Measurements from ENCODE around the gene C1R.

Gene C1R

DNA sequence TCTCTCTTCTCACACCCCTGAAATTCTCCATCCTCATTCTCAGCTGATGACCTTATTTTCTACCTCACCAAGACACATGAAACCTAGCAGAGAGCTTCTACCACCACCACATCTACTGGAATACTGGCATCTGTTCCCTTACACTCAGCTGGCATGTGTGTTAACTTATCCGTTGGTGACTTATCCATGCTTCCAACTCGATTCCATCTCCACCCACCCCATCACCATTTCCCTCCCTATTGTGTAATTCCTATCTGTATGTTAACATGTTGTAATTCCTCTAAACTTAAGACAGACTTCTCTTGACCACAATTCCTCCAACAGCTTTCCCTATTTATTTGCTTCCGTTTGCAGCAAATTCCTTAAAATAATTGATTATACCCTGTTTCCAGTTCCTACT is 16.3 kb downstream of the C1R start:
- Histone ChIP-seq H3K36me3 (ENCODE audit: insufficient read depth, low read length) (no peaks in the 10 kb centered on the region), H3K9me2 (replicated peaks; ENCODE audit: low read depth, low read length) (no peaks in the 10 kb centered on the region), H3K27me3 (ENCODE audit: insufficient read depth, low read length, poor library complexity, severe bottlenecking) (no peaks in the 10 kb centered on the region), H3K4me1 (ENCODE audit: insufficient read depth, low read length, poor library complexity, severe bottlenecking) (peaks cover 8% of the 10 kb centered on the region), H3K79me2 (ENCODE audit: insufficient read depth, low read length) (no peaks in the 10 kb centered on the region), H3K9me3 (ENCODE audit: insufficient read depth, low read depth, low read length) (no peaks in the 10 kb centered on the region), H3F3A (ENCODE audit: low read depth) (no peaks in the 10 kb centered on the region), H4K20me1 (ENCODE audit: insufficient read depth, low read length, poor library complexity, severe bottlenecking) (no peaks in the 10 kb centered on the region), H3K9ac (ENCODE audit: low read depth, low read length, poor library complexity, severe bottlenecking) (no peak overlapping the region), H2AFZ (ENCODE audit: low read length) (peak overlapping the region; percentile 48; the same call in 1 of the 2 replicates), H3K4me3 (ENCODE audit: low read length, poor library complexity, severe bottlenecking) (no peak overlapping the region), H3K4me2 (ENCODE audit: low read depth, low read length, poor library complexity, severe bottlenecking) (no peak overlapping the region)
- TF ChIP-seq, protein P1, sequence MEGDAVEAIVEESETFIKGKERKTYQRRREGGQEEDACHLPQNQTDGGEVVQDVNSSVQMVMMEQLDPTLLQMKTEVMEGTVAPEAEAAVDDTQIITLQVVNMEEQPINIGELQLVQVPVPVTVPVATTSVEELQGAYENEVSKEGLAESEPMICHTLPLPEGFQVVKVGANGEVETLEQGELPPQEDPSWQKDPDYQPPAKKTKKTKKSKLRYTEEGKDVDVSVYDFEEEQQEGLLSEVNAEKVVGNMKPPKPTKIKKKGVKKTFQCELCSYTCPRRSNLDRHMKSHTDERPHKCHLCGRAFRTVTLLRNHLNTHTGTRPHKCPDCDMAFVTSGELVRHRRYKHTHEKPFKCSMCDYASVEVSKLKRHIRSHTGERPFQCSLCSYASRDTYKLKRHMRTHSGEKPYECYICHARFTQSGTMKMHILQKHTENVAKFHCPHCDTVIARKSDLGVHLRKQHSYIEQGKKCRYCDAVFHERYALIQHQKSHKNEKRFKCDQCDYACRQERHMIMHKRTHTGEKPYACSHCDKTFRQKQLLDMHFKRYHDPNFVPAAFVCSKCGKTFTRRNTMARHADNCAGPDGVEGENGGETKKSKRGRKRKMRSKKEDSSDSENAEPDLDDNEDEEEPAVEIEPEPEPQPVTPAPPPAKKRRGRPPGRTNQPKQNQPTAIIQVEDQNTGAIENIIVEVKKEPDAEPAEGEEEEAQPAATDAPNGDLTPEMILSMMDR (conservative IDR thresholded peaks at IDR 0.05; ENCODE audit: low read length): no peak
- no peak for TF ChIP-seq EZH2phosphoT487 (IDR thresholded peaks at IDR 0.05; ENCODE audit: borderline replicate concordance)

DNA sequence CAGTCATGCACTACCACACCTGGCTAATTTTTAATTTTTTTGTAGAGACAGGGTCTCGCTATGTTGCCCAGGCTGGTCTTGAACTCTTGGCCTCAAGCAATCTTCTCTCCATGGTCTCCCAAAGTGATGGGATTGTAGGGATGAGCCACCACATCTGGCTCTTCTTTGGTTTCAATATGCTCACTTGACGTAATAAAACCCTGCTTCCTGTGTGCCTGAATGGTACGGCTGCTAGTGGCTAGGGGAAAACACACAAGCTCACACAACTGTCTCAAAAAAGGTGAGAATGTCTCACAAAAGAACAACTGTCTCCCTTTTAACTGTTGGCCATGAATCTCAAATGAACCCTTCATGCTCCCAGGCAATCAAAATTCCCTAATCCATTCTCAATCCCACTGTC is 16.7 kb downstream of the C1R start:
- Histone ChIP-seq H3K36me3 (ENCODE audit: insufficient read depth, low read length) (no peaks in the 10 kb centered on the region), H3K4me2 (ENCODE audit: low read depth, low read length, poor library complexity, severe bottlenecking) (no peak overlapping the region), H3K27me3 (ENCODE audit: insufficient read depth, low read length, poor library complexity, severe bottlenecking) (no peaks in the 10 kb centered on the region), H4K20me1 (ENCODE audit: insufficient read depth, low read length, poor library complexity, severe bottlenecking) (no peaks in the 10 kb centered on the region), H3K9me2 (replicated peaks; ENCODE audit: low read depth, low read length) (no peaks in the 10 kb centered on the region), H3K79me2 (ENCODE audit: insufficient read depth, low read length) (no peaks in the 10 kb centered on the region), H3K9ac (ENCODE audit: low read depth, low read length, poor library complexity, severe bottlenecking) (no peak overlapping the region), H3K9me3 (ENCODE audit: insufficient read depth, low read depth, low read length) (no peaks in the 10 kb centered on the region), H3K4me3 (ENCODE audit: low read length, poor library complexity, severe bottlenecking) (no peak overlapping the region), H3F3A (ENCODE audit: low read depth) (no peaks in the 10 kb centered on the region), H2AFZ (ENCODE audit: low read length) (peak overlapping the region; percentile 48; the same call in 1 of the 2 replicates), H3K4me1 (ENCODE audit: insufficient read depth, low read length, poor library complexity, severe bottlenecking) (peaks cover 8% of the 10 kb centered on the region)
- no peak for TF ChIP-seq EZH2phosphoT487 (IDR thresholded peaks at IDR 0.05; ENCODE audit: borderline replicate concordance)
- TF ChIP-seq, protein P1 (conservative IDR thresholded peaks at IDR 0.05; ENCODE audit: low read length): no peak

DNA sequence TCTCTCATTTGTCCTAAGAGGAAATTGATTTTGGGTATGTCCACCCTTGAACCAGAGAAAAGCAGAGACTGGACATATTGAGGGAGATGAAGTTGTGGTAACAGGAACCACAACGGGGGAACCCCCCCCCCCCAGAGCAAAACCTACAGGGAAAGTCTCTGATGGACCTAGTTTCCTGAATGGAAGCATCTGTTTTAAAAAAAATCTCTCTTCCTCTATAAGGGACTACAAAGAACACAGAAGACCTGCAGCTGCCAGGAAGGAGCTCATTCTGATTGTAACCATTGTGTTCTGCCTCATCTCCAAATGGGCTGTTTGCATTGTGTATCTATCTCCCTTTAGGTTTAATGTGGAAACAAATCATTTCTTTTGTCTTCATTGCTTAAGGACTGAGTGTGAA is 18.3 kb downstream of the C1R start:
- Histone ChIP-seq H3K9me3 (ENCODE audit: insufficient read depth, low read depth, low read length) (no peaks in the 10 kb centered on the region), H3K4me2 (ENCODE audit: low read depth, low read length, poor library complexity, severe bottlenecking) (no peak overlapping the region), H3K9me2 (replicated peaks; ENCODE audit: low read depth, low read length) (no peaks in the 10 kb centered on the region), H4K20me1 (ENCODE audit: insufficient read depth, low read length, poor library complexity, severe bottlenecking) (no peaks in the 10 kb centered on the region), H3K4me1 (ENCODE audit: insufficient read depth, low read length, poor library complexity, severe bottlenecking) (peaks cover 8% of the 10 kb centered on the region), H3F3A (ENCODE audit: low read depth) (no peaks in the 10 kb centered on the region), H3K9ac (ENCODE audit: low read depth, low read length, poor library complexity, severe bottlenecking) (no peak overlapping the region), H3K27me3 (ENCODE audit: insufficient read depth, low read length, poor library complexity, severe bottlenecking) (no peaks in the 10 kb centered on the region), H3K79me2 (ENCODE audit: insufficient read depth, low read length) (no peaks in the 10 kb centered on the region), H2AFZ (ENCODE audit: low read length) (peak overlapping the region; percentile 66), H3K4me3 (ENCODE audit: low read length, poor library complexity, severe bottlenecking) (no peak overlapping the region), H3K36me3 (ENCODE audit: insufficient read depth, low read length) (no peaks in the 10 kb centered on the region)
- TF ChIP-seq EZH2phosphoT487 (IDR thresholded peaks at IDR 0.05; ENCODE audit: borderline replicate concordance): no peak
- TF ChIP-seq, protein P1 (conservative IDR thresholded peaks at IDR 0.05; ENCODE audit: low read length): no peak
